ENCODE data around the gene ARHGAP15. TPM values are rescaled to one million over a fixed set of nuclear protein-coding genes. Genes with fewer than 3 reads are reported as not detected.

ARHGAP15 gene
- 10 to 100 TPM; 11.0 to 11.8 TPM for total RNA-seq

GRCh38 chr2:143128681-143129580, at the start of gene ARHGAP15:
TSS of gene ARHGAP15 (plus strand) at chr2:143129419.
- Histone ChIP-seq H3K36me3 (no peaks in the 10 kb centered on the region), H3K27me3 (replicated peaks; ENCODE audit: insufficient read depth) (no peaks in the 10 kb centered on the region), H3K9me3 (no peaks in the 10 kb centered on the region), H3K4me1 (ENCODE audit: control insufficient read depth in 1 of 2, low read depth in 2 of 2) (no peaks in the 10 kb centered on the region), H3K27ac (peak within 1 kb of the TSS in 1 of 2 donors; percentile 52), H3K4me3 (peak within 1 kb of the TSS; percentile 49)
- no peak for TF ChIP-seq CTCF (IDR thresholded peaks at IDR 0.05)
- DNase-seq (ENCODE audit: low spot score) (no peak), ATAC-seq (ENCODE audit: insufficient number of reproducible peaks, low FRiP score, low read depth) (no peak)

GRCh38 chr2:143081616-143082015, 47.6 kb upstream of the ARHGAP15 start:
- no peak for TF ChIP-seq CTCF (IDR thresholded peaks at IDR 0.05)
- no peaks in the 10 kb centered on the region for H3K27me3 ChIP-seq (replicated peaks; ENCODE audit: insufficient read depth)
- peaks cover 2% of the 10 kb centered on the region for H3K9me3 ChIP-seq
- H3K27ac ChIP-seq: no peak overlapping the region
- DNase-seq (ENCODE audit: low spot score) (no peak), ATAC-seq (ENCODE audit: insufficient number of reproducible peaks, low FRiP score, low read depth) (no peak)
- H3K4me1 ChIP-seq (ENCODE audit: control insufficient read depth in 1 of 2, low read depth in 2 of 2): no peaks in the 10 kb centered on the region
- no peak overlapping the region for H3K4me3 ChIP-seq
- no peaks in the 10 kb centered on the region for H3K36me3 ChIP-seq

- DNase-seq (ENCODE audit: low spot score) (no peak), ATAC-seq (ENCODE audit: insufficient number of reproducible peaks, low FRiP score, low read depth) (no peak)
- TF ChIP-seq CTCF (IDR thresholded peaks at IDR 0.05): no peak
- peaks cover 2% of the 10 kb centered on the region for H3K9me3 ChIP-seq
- no peaks in the 10 kb centered on the region for H3K4me1 ChIP-seq (ENCODE audit: control insufficient read depth in 1 of 2, low read depth in 2 of 2)
- H3K36me3 ChIP-seq: no peaks in the 10 kb centered on the region
- no peaks in the 10 kb centered on the region for H3K27me3 ChIP-seq (replicated peaks; ENCODE audit: insufficient read depth)
- H3K27ac ChIP-seq: no peak overlapping the region
- H3K4me3 ChIP-seq: no peak overlapping the region
Measured at GRCh38 chr2:143083636-143084035, 45.6 kb upstream of the ARHGAP15 start.

GRCh38 chr2:143084462-143084861, 44.8 kb upstream of the ARHGAP15 start:
- H3K9me3 ChIP-seq: peaks cover 2% of the 10 kb centered on the region
- no peaks in the 10 kb centered on the region for H3K27me3 ChIP-seq (replicated peaks; ENCODE audit: insufficient read depth)
- no peak for TF ChIP-seq CTCF (IDR thresholded peaks at IDR 0.05)
- ATAC-seq (ENCODE audit: insufficient number of reproducible peaks, low FRiP score, low read depth): no peak
- no peak overlapping the region for H3K4me3 ChIP-seq
- H3K4me1 ChIP-seq (ENCODE audit: control insufficient read depth in 1 of 2, low read depth in 2 of 2): no peaks in the 10 kb centered on the region
- no peaks in the 10 kb centered on the region for H3K36me3 ChIP-seq
- H3K27ac ChIP-seq: no peak overlapping the region
- no peak for DNase-seq (ENCODE audit: low spot score)

- H3K27ac ChIP-seq: no peak overlapping the region
- no peak for DNase-seq (ENCODE audit: low spot score)
- no peaks in the 10 kb centered on the region for H3K36me3 ChIP-seq
- H3K4me1 ChIP-seq (ENCODE audit: control insufficient read depth in 1 of 2, low read depth in 2 of 2): no peaks in the 10 kb centered on the region
- no peak for TF ChIP-seq CTCF (IDR thresholded peaks at IDR 0.05)
- H3K27me3 ChIP-seq (replicated peaks; ENCODE audit: insufficient read depth): no peaks in the 10 kb centered on the region
- no peak for ATAC-seq (ENCODE audit: insufficient number of reproducible peaks, low FRiP score, low read depth)
- no peak overlapping the region for H3K4me3 ChIP-seq
- peaks cover 2% of the 10 kb centered on the region for H3K9me3 ChIP-seq
Measured at GRCh38 chr2:143085125-143085784, 44.0 kb upstream of the ARHGAP15 start.

All from thoracic aorta (tissue), 2 donors.